Keratinocyte (primary cell): Measurements from ENCODE around the gene CTAGE9. TPM values are rescaled to one million over a fixed set of nuclear protein-coding genes. Genes with fewer than 3 reads are reported as not detected.

Experiments
- DNase-seq: peaks from one replicate; pipeline ENCODE4 v3.0.0-alpha.2; 2011; ENCODE audit warnings: low read depth, missing footprints, low spot score
- FAIRE-seq: peaks from 2 replicates; lab custom pipeline; 2011; peaks lifted over from hg19 to GRCh38; lab: Jason Lieb, UNC
- H2AFZ ChIP-seq: 2 replicates; pipeline ENCODE4 v1.6.0; 2012; ENCODE audit warnings: low read length, control low read depth, inconsistent platforms; ENCODE audit not compliant: control insufficient read depth
- H3K27ac ChIP-seq: 2 replicates; pipeline ENCODE4 v1.5.1; 2011; ENCODE audit warnings: low read length; ENCODE audit not compliant: control insufficient read depth, insufficient read depth
- H3K27me3 ChIP-seq: 3 replicates; pipeline ENCODE4 v1.6.0; 2011; ENCODE audit warnings: low read length; ENCODE audit not compliant: control insufficient read depth, insufficient read depth; ENCODE audit errors: extremely low read depth
- H3K36me3 ChIP-seq, 2 experiments: 2 replicates in 1 of 2; 3 replicates in 1 of 2; pipeline ENCODE4 v1.5.1; 2011; ENCODE audit warnings: low read length in 2 of 2, mild to moderate bottlenecking in 1 of 2; ENCODE audit not compliant: control insufficient read depth in 2 of 2, insufficient read depth in 2 of 2; ENCODE audit errors: extremely low read depth in 1 of 2
- H3K4me1 ChIP-seq: 3 replicates; pipeline ENCODE4 v1.5.1; 2011; ENCODE audit warnings: low read length; ENCODE audit not compliant: control insufficient read depth, insufficient read depth; ENCODE audit errors: extremely low read depth
- H3K4me2 ChIP-seq: 3 replicates; pipeline ENCODE4 v1.6.0; 2011; ENCODE audit warnings: low read depth, low read length; ENCODE audit not compliant: control insufficient read depth, insufficient read depth; ENCODE audit errors: extremely low read depth
- H3K4me3 ChIP-seq, 3 experiments: fragments of 200-600 bp in 1 of 3; sonication (generic) in 1 of 3; 2 replicates in 2 of 3; 3 replicates in 1 of 3; pipeline ENCODE4 v1.5.1; 2011 to 2016; ENCODE audit warnings: low read length in 3 of 3, mild to moderate bottlenecking in 3 of 3, control low read depth in 2 of 3, inconsistent platforms in 1 of 3, low read depth in 1 of 3, mixed read lengths in 1 of 3, mixed run types in 1 of 3, moderate library complexity in 1 of 3; ENCODE audit not compliant: control insufficient read depth in 2 of 3, insufficient read depth in 2 of 3; ENCODE audit errors: extremely low read depth in 1 of 3
- H3K79me2 ChIP-seq: 2 replicates; pipeline ENCODE4 v1.6.0; 2012; ENCODE audit warnings: low read length; ENCODE audit not compliant: control insufficient read depth, insufficient read depth
- H3K9ac ChIP-seq: 3 replicates; pipeline ENCODE4 v1.6.0; 2011; ENCODE audit warnings: low read length; ENCODE audit not compliant: control insufficient read depth, insufficient read depth; ENCODE audit errors: extremely low read depth
- H3K9me1 ChIP-seq: 3 replicates; pipeline ENCODE4 v1.6.0; 2011; ENCODE audit warnings: low read length; ENCODE audit not compliant: control insufficient read depth, insufficient read depth; ENCODE audit errors: extremely low read depth
- H3K9me3 ChIP-seq: 2 replicates; pipeline ENCODE4 v1.5.1; 2012; ENCODE audit warnings: low read depth, low read length; ENCODE audit not compliant: control insufficient read depth
- H4K20me1 ChIP-seq: 3 replicates; pipeline ENCODE4 v1.6.0; 2011; ENCODE audit warnings: low read length; ENCODE audit not compliant: control insufficient read depth, insufficient read depth; ENCODE audit errors: extremely low read depth
- EZH2 ChIP-seq: IDR thresholded peaks from one replicate; pipeline ENCODE4 v1.6.1; 2012; ENCODE audit warnings: inconsistent platforms, mild to moderate bottlenecking, low read length, moderate library complexity
- dilution Hi-C: fragments of 300-500 bp; cut with MboI; formaldehyde crosslinking; loops from one replicate; pipeline ENCODE4 v1.7.0; 2020; ENCODE audit warnings: low sequenced_read_pairs; ENCODE audit not compliant: extremely low pct_ligation_motif_present
- polyA plus RNA-seq, 5 experiments: library from polyadenylated mRNA; depleted of rRNA in 3 of 5; stranded (reverse) in 3 of 5; stranded (forward) in 1 of 5; unstranded in 1 of 5; fragments of >200 nt; gene quantifications; 1 replicate in 1 of 5; 2 replicates in 3 of 5; 3 replicates in 1 of 5; pipeline versions ENCODE4 v1.2.1 to v1.2.3, GENCODE V29; 2011 to 2012; ENCODE audit warnings: missing spikeins in 2 of 5, low read depth in 1 of 5, low replicate concordance in 1 of 5
- TF ChIP-seq, protein P1 (sequence below), 3 experiments: IDR thresholded peaks in 1 of 3; conservative IDR thresholded peaks in 1 of 3; optimal IDR thresholded peaks in 1 of 3; 2 replicates in 2 of 3; 3 replicates in 1 of 3; pipeline versions ENCODE3 to v1.5.1; 2011; ENCODE audit warnings: low read length in 3 of 3, mild to moderate bottlenecking in 3 of 3, moderate library complexity in 2 of 3, control low read depth in 1 of 3, inconsistent platforms in 1 of 3; ENCODE audit not compliant: insufficient read depth in 2 of 3; ENCODE audit errors: extremely low read depth in 1 of 3

Gene CTAGE9
- polyA plus RNA-seq, 1 donor (not counting 4 experiments of a cell fraction or from before 2014, with no cell fraction given): not detected

DNA sequence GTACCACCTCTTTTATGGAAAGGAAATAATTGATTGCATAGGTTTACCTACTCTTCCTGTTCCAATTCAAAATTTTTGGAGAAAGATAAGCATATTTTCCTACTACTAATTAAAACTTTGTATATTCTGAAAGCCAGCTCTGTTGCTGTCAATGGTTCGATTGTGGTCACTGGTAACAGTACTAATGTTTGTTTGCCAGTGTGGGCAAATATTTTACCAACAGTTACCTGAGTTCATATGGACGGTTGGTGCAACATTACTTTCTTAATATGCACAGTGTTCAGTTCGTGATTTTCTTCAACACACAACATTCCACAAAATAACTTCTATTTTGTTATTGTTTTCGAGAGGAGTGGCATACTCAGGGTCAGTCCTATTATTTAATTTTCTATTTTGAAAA lies 17.1 kb upstream of the CTAGE9 start:
- H4K20me1 ChIP-seq: no peaks in the 10 kb centered on the region
- TF ChIP-seq EZH2: no peak
- TF ChIP-seq, protein P1, sequence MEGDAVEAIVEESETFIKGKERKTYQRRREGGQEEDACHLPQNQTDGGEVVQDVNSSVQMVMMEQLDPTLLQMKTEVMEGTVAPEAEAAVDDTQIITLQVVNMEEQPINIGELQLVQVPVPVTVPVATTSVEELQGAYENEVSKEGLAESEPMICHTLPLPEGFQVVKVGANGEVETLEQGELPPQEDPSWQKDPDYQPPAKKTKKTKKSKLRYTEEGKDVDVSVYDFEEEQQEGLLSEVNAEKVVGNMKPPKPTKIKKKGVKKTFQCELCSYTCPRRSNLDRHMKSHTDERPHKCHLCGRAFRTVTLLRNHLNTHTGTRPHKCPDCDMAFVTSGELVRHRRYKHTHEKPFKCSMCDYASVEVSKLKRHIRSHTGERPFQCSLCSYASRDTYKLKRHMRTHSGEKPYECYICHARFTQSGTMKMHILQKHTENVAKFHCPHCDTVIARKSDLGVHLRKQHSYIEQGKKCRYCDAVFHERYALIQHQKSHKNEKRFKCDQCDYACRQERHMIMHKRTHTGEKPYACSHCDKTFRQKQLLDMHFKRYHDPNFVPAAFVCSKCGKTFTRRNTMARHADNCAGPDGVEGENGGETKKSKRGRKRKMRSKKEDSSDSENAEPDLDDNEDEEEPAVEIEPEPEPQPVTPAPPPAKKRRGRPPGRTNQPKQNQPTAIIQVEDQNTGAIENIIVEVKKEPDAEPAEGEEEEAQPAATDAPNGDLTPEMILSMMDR (optimal IDR thresholded peaks at IDR 0.05 in 1 of 3, IDR thresholded peaks at IDR 0.05 in 1 of 3, conservative IDR thresholded peaks at IDR 0.05 in 1 of 3; ENCODE audit: extremely low read depth in 1 of 3, insufficient read depth in 2 of 3, low read length in 3 of 3): no peak
- H3K4me2 ChIP-seq: no peak overlapping the region
- H3K27ac ChIP-seq: no peak overlapping the region
- no peaks in the 10 kb centered on the region for H3K4me1 ChIP-seq
- no peaks in the 10 kb centered on the region for H3K79me2 ChIP-seq
- no peaks in the 10 kb centered on the region for H3K27me3 ChIP-seq
- H3K4me3 ChIP-seq: no peak overlapping the region
- DNase-seq (no peak), FAIRE-seq (no peak)
- no peak overlapping the region for H2AFZ ChIP-seq
- no peaks in the 10 kb centered on the region for H3K9me3 ChIP-seq
- H3K9ac ChIP-seq: no peak overlapping the region
- H3K36me3 ChIP-seq: no peaks in the 10 kb centered on the region
- dilution Hi-C loops: no loop called here
- no peaks in the 10 kb centered on the region for H3K9me1 ChIP-seq

DNA sequence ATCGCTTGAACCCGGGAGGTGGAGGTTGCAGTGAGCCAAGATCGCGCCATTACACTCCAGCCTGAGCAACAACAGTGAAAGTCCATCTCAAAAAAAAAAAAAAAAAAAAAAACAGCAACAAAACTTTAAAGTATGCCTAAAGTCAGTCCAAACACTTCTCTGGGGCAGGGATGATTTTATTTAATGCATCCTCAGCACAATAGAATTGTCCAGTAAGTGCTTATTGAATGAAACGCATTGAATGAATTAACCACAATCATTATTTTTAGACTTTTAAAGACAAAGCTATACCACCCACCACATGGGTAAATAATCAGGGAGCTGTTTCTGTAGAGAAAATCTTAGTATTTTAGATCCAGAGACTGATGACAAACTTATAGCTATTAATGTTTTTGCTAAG lies 16.6 kb upstream of the CTAGE9 start:
- Histone ChIP-seq H3K4me1 (no peaks in the 10 kb centered on the region), H3K4me3 (no peak overlapping the region), H3K9me3 (no peaks in the 10 kb centered on the region), H3K27me3 (no peaks in the 10 kb centered on the region), H3K4me2 (no peak overlapping the region), H3K36me3 (no peaks in the 10 kb centered on the region), H3K79me2 (no peaks in the 10 kb centered on the region), H3K27ac (no peak overlapping the region), H2AFZ (no peak overlapping the region), H3K9ac (no peak overlapping the region), H4K20me1 (no peaks in the 10 kb centered on the region), H3K9me1 (no peaks in the 10 kb centered on the region)
- dilution Hi-C loops: no loop called here
- FAIRE-seq (no peak), DNase-seq (no peak)
- TF ChIP-seq, protein P1 (optimal IDR thresholded peaks at IDR 0.05 in 1 of 3, IDR thresholded peaks at IDR 0.05 in 1 of 3, conservative IDR thresholded peaks at IDR 0.05 in 1 of 3; ENCODE audit: extremely low read depth in 1 of 3, insufficient read depth in 2 of 3, low read length in 3 of 3): no peak
- TF ChIP-seq EZH2: no peak
